Measurements from ENCODE around the gene CLRN1.

The CLRN1 gene

DNA sequence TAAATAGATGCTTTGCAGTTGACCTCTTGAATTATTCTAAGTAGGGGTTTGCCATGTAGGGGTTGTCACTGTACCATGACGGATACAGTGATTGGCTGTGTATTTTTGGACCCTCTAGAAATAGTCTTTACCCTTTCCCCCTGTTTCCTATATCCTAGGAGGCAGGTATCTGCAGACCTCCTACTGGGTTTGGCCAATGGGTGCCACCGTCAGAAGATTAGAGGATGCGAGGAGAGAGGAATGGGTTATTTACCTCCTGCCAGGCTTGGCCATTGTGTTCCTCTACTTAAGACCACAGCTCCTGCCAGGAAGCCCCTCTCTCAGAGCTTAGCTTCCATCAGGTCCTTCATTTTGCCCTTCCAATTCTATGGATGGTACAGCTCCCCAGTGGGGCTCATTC lies 40.2 kb upstream of the CLRN1 start:
- DNase-seq (ENCODE audit: low read depth), result no peak
- TF ChIP-seq MYC (IDR thresholded peaks at IDR 0.05; ENCODE audit: low read depth, low read length), result no peak
- TF ChIP-seq, protein P1, sequence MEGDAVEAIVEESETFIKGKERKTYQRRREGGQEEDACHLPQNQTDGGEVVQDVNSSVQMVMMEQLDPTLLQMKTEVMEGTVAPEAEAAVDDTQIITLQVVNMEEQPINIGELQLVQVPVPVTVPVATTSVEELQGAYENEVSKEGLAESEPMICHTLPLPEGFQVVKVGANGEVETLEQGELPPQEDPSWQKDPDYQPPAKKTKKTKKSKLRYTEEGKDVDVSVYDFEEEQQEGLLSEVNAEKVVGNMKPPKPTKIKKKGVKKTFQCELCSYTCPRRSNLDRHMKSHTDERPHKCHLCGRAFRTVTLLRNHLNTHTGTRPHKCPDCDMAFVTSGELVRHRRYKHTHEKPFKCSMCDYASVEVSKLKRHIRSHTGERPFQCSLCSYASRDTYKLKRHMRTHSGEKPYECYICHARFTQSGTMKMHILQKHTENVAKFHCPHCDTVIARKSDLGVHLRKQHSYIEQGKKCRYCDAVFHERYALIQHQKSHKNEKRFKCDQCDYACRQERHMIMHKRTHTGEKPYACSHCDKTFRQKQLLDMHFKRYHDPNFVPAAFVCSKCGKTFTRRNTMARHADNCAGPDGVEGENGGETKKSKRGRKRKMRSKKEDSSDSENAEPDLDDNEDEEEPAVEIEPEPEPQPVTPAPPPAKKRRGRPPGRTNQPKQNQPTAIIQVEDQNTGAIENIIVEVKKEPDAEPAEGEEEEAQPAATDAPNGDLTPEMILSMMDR (IDR thresholded peaks at IDR 0.05; ENCODE audit: low read depth, low read length), result no peak
- TF ChIP-seq, protein P2, sequence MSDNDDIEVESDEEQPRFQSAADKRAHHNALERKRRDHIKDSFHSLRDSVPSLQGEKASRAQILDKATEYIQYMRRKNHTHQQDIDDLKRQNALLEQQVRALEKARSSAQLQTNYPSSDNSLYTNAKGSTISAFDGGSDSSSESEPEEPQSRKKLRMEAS (IDR thresholded peaks at IDR 0.05; ENCODE audit: low read depth, low read length), result no peak
- TF ChIP-seq POLR2A (IDR thresholded peaks at IDR 0.05; ENCODE audit: extremely low read depth, insufficient read length), result no peak
- no peak overlapping the region for H3K4me3 ChIP-seq (ENCODE audit: low read depth, low read length)

DNA sequence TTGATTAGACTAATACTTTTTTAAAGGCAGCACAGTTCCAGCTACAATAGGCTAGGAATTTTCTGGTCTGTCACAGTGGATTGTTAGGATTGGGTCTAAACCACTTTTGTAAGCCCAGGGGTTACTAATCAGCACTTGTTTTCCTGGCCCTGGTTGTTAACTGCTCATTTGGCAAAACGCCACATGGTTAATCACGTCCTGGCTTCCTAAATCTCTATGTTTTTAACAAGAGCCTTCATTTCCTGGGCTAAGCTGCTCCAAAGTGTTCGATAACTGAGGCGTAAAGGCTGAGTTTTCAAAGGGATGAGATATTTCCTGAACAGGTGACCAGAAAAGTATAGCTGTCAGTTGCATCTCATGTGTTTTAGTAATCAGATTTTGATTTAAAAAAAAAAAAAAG lies 38.9 kb upstream of the CLRN1 start:
- DNase-seq (ENCODE audit: low read depth), result no peak
- TF ChIP-seq POLR2A (IDR thresholded peaks at IDR 0.05; ENCODE audit: extremely low read depth, insufficient read length), result no peak
- TF ChIP-seq MYC (IDR thresholded peaks at IDR 0.05; ENCODE audit: low read depth, low read length), result no peak
- TF ChIP-seq, protein P2 (IDR thresholded peaks at IDR 0.05; ENCODE audit: low read depth, low read length), result no peak
- H3K4me3 ChIP-seq (ENCODE audit: low read depth, low read length), result no peak overlapping the region

DNA sequence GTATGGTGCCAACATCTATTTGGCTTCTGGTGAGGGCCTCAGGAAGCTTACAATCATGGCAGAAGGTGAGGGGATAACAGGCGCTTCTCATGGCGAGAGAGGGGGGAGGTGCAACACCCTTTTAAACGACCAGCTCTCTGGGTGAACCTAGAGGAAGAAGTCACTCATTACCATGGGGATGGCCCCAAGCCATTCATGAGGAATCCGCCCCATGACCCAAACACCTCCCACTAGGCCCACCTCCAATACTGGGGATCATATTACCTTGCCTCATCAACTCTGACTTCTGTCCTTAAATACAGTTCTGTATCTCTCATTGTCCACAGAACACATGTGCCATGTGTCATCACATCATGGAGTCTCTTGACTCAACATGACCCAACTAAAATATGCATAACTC lies 37.5 kb upstream of the CLRN1 start:
- no peak for DNase-seq (ENCODE audit: low read depth)
- TF ChIP-seq, protein P2 (IDR thresholded peaks at IDR 0.05; ENCODE audit: low read depth, low read length), result no peak
- TF ChIP-seq, protein P1 (IDR thresholded peaks at IDR 0.05; ENCODE audit: low read depth, low read length), result no peak
- TF ChIP-seq MYC (IDR thresholded peaks at IDR 0.05; ENCODE audit: low read depth, low read length) (no peak), POLR2A (IDR thresholded peaks at IDR 0.05; ENCODE audit: extremely low read depth, insufficient read length) (no peak)
- no peak overlapping the region for H3K4me3 ChIP-seq (ENCODE audit: low read depth, low read length)

DNA sequence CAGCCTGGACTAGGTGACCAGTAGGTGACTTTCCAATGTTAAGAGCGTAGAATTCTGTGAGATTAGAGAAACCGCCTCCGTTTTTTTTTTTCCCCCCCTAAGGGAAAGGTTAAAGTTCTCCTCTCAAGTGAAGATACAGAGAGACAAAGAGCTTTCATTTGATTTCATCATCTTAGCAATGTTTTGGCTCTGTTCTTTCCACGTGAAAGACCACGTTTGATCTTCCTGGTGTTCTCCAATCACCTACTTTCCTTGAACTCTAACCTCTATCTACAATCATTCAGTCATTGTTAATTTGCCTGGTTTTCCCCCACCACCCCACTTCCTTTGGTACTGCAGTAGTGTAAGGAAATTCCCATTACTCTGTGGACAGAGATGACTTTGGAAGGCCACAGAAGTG lies 36.9 kb upstream of the CLRN1 start:
- TF ChIP-seq, protein P1 (IDR thresholded peaks at IDR 0.05; ENCODE audit: low read depth, low read length), result no peak
- TF ChIP-seq, protein P2 (IDR thresholded peaks at IDR 0.05; ENCODE audit: low read depth, low read length), result no peak
- TF ChIP-seq POLR2A (IDR thresholded peaks at IDR 0.05; ENCODE audit: extremely low read depth, insufficient read length) (no peak), MYC (IDR thresholded peaks at IDR 0.05; ENCODE audit: low read depth, low read length) (no peak)
- no peak overlapping the region for H3K4me3 ChIP-seq (ENCODE audit: low read depth, low read length)
- DNase-seq (ENCODE audit: low read depth), result no peak

DNA sequence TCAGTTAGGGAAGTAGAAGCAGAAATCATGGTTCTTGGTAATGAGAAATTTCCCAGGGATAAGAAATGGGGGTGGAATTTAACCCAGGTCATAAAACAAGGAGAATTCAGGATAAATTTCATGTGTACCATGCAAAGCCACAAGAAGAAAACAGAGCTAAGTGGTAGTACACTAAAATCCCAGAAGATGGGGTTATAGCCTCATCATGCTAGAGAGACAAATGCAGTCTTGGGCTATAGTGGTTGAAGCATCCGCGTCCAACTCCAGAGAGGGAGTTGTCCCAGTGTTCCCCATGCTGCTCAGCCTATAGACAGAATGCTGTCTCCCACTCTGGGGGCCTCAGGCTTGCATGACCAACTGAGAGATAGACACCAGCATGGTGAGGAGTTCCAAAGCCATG lies 36.2 kb upstream of the CLRN1 start:
- no peak for DNase-seq (ENCODE audit: low read depth)
- no peak for TF ChIP-seq MYC (IDR thresholded peaks at IDR 0.05; ENCODE audit: low read depth, low read length)
- TF ChIP-seq, protein P2 (IDR thresholded peaks at IDR 0.05; ENCODE audit: low read depth, low read length), result no peak
- TF ChIP-seq, protein P1 (IDR thresholded peaks at IDR 0.05; ENCODE audit: low read depth, low read length), result no peak
- no peak overlapping the region for H3K4me3 ChIP-seq (ENCODE audit: low read depth, low read length)

DNA sequence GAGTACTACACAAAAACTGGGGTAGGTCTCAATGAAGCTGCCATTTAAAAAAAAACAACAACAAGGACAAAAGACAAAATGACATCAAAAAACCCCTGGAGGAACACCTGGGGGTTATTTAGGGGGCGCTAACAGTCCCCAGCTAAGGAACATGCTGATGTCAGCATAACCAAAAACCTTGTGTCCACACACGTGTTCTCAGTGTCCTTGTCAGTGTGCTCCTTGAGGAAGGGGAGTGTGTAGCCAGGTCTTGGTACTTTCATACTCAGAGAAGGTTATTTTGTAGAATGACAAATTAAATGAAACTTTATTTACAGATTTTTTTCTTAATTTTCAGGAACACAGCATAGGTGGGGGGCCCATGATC lies 31.2 kb upstream of the CLRN1 start:
- TF ChIP-seq, protein P1 (IDR thresholded peaks at IDR 0.05; ENCODE audit: low read depth, low read length), result no peak
- TF ChIP-seq MYC (IDR thresholded peaks at IDR 0.05; ENCODE audit: low read depth, low read length), result no peak
- TF ChIP-seq, protein P2 (IDR thresholded peaks at IDR 0.05; ENCODE audit: low read depth, low read length), result no peak
- TF ChIP-seq POLR2A (IDR thresholded peaks at IDR 0.05; ENCODE audit: extremely low read depth, insufficient read length), result no peak
- H3K4me3 ChIP-seq (ENCODE audit: low read depth, low read length), result no peak overlapping the region
- DNase-seq (ENCODE audit: low read depth), result no peak
